GM11168 (cell line): ENCODE measurements around the gene RNMT.

Experiments used
- in situ Hi-C: fragments of 300-500 bp; cut with MboI; formaldehyde crosslinking; loops from one replicate; pipeline ENCODE4 v1.12.0; 2022; ENCODE audit warnings: low sequenced_read_pairs; ENCODE audit not compliant: unreplicated experiment

Gene RNMT

DNA sequence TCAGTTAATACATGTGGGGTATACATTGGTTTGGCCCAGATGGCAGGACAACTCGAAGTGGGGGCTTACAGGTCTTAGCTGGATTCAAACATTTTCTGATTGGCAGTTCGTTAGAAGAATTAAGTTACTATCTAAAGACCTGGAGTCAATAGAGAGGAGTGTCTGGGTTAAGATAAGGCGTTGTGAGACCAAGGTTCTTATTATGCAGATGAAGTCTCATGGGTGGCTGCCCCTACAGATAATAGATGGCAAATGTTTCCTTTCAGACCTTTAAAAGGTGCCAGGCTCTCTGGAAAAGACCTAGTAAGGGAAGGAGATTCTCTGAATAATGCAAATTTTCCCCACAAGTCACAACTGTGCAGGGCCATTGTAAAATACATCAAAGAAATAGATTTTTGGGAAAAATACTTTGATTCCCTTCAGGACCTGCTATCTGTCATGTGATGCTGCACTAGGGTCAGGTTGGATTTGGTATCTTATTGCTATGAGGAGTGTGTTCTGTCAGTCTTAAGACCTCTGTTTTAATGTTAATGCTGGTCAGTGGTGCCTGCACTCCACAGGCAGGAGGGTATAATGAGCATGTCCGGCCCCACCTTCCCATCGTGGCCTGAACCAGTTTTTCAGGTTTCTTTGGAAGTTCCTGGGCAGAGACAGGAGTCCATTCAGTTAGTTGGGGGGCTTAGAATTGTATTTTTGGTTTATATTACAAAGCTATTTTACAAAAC is 83.2 kb downstream of the RNMT start:
- in situ Hi-C loops, result no loop called here

DNA sequence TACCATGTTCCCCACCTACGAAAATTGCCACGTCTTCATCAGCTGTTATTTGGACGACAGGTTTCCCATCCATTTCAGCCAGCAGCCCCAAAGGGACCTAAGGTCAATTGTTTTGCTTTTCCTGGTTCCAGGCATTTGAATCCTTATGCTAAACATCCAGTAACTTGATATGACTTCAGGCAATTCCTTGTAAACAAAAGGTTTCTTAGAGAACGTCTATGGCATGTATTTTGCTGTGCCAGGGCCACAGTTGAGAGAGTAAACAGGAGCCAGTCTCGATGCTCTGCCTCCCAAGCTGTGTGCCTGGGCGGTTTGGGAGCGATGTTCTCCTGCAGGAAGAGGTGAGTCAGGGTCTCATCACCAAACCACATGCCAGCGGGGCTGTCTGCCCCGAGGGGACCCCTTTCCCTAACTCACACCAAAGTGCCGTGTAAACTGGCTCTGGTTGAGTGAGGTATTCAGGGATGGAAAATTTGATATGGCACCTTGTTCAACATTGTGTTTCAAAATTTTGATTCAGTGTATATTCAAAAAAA is 84.5 kb downstream of the RNMT start:
- in situ Hi-C loops, result no loop called here

DNA sequence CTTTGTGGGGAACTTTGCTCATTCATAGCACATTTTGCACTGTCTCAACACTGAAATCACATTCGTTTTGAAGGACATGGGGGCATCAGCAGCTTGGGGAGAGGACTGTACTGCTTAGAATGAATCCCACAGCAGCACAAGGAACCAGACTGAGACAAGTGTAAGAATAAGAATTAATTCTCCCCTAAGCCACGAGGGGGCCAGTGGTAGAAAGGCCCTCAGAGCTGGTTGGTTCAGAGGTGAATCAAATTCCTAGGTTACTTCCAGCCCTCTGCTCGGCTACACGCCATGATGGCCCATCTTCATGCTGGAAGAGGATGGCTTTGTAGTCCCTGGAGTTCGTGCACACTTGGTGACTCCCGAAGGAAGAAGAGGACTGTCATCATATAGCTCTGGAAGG is 85.5 kb downstream of the RNMT start:
- in situ Hi-C loops, result no loop called here

DNA sequence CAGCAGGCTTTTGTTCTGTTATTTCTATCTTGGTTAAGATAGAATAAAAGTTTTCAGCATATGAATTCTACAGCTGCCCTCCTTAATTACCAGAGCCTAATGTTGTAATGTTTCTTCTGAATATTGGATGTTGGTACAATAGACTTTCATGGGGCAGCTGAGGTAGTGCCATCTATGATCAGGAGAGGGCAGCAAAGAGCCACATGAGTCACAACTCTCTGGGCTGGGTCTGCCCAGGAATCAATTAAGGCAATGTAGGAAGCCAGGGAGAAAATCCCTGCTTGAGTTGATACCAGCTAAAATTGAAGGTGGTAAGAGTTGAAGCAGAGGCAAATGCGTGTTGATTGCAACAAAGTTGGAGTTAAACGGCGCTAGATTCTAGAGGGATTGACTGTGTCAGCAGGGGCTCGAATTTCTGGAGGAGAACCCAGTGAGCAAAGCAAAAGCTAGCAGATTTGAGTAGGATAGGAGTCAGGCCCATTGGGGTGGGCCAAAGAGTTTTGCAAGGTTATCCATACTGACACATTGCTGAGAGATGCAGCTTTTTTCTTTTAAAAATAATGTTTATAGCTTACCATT is 86.9 kb downstream of the RNMT start:
- in situ Hi-C loops, result no loop called here
